GM19324 (cell line): ENCODE measurements around the gene ALDH9A1.

Source experiments
- ATAC-seq: cut with Tn5 transposase; IDR thresholded peaks from one replicate; pipeline ENCODE4 v1.9.1; 2021; ENCODE audit warnings: mild to moderate bottlenecking, moderate library complexity; ENCODE audit not compliant: unreplicated experiment, low FRiP score

The ALDH9A1 gene

DNA sequence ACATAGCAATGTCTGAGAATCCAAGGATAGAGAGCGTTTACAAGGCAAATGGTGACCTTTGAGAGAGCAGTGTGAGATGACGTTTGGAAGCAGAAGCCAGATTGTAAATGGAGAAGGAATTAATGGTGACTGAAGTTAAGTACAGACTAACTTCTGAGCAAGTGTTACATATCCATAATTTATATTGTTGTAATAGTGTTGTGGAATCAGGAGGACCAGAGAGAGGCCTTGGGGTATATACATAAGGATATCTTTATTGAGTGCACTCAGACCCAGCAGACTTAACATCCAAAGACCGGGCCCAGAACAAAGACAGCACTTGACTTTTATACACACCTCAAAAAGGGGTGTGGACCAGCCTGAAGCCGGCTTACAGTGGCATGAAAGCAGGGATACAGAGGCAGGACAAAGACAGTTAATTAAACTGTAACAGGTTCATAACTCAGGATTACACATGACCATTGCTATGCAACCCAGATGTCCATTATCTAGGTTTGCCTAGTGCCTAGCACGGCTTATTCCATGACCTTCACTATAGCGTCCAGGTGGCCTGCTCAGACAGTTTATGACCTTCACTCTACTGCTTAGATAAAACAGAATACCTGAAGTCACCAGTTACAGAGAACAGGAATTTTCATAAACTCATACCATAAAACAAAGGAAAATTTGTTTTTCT is 70.1 kb downstream of the ALDH9A1 start:
- no peak for ATAC-seq

- no peak for ATAC-seq
These were observed 73.9 kb downstream of the ALDH9A1 start for GRCh38 chr1:165624441-165624840.

- no peak for ATAC-seq
These were observed 74.7 kb downstream of the ALDH9A1 start for GRCh38 chr1:165623624-165624023.

- ATAC-seq = no peak
These were observed 78.7 kb downstream of the ALDH9A1 start for GRCh38 chr1:165619647-165620151.

DNA sequence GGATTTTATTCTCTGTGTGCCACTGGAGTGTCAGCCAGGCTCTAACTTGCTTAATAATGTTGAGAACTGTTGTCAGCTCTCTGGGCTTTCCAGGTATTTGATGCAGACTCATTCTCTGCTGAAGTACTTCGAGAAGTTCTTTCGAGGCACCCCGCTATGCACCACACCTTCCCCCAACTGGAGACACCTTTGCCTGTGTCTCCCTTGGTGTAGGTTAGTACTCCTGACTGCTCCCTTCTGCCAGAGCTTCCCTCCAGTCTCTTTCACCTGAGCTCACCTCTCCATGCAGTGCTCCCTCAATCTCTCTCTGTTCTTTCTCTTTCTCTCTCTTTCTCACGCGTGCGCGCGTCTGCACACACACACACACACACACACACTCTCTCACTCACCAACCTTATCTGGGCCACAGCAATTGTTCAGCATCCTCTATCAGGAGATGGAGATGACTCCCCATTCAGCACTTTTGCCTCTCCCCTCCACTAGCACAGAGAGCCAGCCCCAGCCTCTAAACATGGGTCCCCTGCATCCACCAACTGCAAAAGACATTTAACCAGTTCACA is 81.3 kb downstream of the ALDH9A1 start:
- ATAC-seq = no peak

- no peak for ATAC-seq
These were observed 82.2 kb downstream of the ALDH9A1 start for GRCh38 chr1:165616054-165616612.
